NCI-H146 treated with DMSO at 0.1 percent for 48 hours (cell line): ENCODE results near the gene MATN4.

Experiments
- DNase-seq: peaks from one replicate; lab custom pipeline; 2025; ENCODE audit not compliant: unreplicated experiment; lab: John Stamatoyannopoulos, UW

The MATN4 gene

DNA sequence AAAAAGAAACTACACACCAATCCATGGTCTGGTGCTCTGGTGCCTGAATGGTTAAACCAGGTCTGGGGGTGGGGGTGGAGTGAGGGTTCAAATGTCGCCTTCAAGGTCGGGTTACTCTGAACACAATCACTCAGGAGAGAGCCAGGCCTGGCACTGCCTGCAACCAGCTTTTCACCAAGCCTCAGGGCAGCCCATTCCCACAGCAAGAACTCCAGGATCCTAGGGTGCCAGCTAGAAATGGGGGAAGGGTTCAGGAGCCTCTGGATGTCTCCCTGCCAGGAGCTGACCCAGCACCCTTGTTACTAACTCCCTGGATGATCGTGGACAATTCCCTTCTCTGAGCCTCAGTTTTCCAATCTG lies 33.5 kb upstream of the MATN4 start:
- DNase-seq: no peak

DNA sequence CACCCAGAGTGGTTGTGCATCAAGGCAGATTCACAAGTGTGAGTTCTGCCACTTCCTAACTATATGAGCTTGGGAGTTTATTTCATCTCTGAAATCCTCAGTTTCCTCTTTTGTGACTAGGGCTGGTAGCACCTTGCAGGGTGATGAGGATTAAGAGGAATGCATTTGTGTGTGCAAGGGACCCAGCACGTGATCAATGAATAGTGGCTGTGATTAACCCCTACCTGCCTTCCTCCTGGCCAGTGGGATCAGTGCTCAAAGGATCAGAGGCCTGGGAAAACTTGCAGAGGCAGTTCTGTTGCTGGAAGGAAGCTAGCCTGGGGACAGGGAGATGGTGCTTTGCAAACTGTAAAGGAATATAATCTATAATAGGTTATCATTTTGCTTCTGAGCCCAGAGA lies 32.9 kb upstream of the MATN4 start:
- no peak for DNase-seq

DNA sequence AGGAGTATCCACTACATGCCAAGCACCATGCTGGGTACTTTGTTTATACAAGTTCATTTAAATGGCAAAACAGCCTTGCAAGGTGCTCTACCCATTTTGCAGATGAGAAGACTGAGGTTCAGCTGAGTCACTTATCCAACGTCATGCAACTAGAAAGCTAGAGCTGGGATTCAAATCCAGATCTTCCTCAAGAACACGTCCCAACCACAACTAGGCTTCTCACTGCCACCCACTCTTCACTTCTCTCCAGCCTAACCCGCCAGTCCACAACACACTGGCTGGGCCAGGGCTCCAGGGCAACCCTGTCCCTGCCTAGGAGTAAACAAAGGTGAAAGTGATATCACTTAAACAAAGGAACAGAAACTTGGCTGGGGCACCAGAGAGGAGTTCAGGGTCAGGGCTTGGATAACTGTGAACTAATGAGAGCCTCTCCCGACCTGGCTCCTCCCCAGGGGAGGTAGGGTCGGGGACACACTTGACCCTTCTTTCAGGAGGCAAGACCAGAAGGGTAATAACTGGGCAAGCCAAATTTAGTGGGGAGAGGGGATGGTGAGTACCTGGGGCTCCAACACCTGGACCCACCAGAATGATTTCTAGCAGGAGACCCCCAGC lies 32.2 kb upstream of the MATN4 start:
- no peak for DNase-seq

DNA sequence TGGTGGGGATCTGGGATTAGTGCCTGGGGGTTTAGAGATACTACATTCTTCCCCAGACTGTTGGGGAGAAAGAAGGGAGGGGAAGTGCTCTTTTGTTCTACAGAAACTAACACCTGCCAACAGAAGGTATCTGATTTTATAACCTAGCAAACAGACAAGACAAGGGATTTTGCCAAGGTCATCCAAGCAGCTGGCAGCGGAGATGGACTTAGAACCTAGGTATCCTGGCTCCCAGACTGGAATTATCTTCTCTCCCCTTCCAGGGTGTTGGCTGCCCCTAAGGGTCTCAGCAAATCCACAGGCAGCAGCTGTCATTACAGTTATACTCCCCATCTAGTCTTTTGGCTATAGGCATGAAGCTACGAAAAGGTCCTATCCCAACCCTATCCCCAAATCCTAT lies 31.7 kb upstream of the MATN4 start:
- peak; percentile 78 for DNase-seq

DNA sequence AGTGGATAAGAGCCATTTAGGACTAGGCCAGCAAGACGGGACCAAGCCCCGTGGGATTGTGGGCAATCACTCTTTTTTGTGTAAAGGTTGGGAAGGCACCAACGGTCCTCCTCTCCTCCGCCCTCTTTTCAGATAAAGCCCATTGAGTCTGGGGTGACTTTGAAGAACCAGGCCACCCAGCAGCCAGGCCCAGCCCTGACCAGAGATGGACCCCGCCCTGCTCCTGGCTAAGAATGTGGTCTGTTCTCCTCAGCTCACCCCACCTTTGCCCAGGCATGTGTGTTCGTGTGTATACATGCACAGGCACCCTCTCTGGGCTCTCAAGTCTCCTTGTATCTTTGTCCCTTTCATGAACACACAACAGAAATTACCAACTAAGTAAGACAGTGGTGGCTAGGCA lies 31.0 kb upstream of the MATN4 start:
- no peak for DNase-seq

DNA sequence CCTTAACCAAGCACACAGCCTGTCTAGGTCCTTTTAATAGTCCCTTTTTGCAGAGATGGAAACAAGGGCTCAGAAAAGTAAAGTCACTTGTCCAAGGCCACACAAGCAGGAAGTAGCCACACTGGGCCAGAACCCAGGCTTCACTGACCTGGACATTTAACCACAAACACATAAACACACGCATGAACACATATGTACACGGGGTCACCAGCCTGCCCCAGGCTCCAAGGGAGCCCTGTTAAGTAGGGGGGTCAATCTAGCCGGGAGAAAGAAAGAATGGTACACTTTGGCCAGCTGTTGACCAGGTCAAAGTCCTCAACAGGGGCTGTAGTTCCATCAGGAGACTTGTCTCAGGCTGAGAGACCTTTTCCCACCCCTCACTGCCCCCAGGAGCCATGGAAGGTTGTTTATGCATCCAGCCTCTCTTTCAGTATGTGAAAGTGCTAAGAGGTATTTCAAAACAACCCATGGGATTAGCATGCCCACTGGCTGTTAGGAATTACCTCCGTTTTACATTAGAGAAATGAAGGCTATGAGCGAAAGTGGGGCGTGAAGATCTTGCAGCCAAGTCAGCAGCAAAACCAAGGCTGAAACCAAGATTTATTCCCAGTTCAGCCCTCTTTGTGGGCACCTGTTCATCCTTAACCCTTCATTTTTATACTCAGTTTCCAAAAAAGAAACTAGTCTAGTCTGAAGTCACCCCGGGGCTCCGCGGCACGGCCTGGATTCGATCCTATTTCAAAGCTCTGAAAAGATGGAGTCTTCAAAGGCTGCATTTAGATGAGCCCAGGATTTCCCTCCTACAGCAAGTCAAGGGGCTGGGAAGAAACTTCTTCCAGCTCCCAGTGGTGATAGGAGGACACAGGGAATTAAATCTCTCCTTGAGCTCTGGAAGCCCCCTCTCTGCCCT lies 30.3 kb upstream of the MATN4 start:
- DNase-seq: no peak

DNA sequence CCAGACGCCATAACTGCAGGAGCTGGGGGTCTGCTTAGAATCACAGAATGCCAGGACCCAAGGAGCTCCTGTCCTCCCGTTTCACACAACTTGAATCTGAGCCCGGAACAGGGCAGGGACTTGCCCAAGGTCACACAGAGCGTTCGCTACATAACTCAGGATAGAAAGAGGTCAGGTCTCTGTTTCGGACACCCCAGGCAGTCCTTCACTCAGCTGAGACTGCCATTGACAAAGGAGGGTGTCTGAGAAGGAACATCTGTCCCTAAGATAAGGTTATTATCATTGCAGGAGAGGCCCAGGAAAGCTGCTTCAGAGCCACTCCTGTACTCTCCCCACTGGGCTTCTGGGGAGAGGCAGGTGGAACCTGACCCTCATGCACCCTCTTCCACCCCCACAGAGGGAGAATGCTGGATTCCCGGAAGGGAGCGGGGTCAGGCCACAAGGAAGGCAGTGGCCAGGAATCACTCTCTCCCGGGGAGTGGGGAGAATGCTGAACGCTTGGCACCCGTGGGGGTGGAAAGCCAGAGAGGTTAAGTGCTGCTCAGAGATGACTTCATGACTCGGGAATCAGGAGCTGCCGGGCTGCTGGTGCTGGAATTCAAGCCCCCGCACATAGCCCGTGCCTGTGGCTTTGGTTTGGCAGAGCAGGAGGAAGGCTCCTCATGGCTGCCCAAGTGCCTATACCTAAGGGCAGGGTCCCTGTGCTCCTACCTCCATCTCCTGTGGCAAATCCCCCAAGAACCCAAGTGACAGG lies 29.4 kb upstream of the MATN4 start:
- no peak for DNase-seq

DNA sequence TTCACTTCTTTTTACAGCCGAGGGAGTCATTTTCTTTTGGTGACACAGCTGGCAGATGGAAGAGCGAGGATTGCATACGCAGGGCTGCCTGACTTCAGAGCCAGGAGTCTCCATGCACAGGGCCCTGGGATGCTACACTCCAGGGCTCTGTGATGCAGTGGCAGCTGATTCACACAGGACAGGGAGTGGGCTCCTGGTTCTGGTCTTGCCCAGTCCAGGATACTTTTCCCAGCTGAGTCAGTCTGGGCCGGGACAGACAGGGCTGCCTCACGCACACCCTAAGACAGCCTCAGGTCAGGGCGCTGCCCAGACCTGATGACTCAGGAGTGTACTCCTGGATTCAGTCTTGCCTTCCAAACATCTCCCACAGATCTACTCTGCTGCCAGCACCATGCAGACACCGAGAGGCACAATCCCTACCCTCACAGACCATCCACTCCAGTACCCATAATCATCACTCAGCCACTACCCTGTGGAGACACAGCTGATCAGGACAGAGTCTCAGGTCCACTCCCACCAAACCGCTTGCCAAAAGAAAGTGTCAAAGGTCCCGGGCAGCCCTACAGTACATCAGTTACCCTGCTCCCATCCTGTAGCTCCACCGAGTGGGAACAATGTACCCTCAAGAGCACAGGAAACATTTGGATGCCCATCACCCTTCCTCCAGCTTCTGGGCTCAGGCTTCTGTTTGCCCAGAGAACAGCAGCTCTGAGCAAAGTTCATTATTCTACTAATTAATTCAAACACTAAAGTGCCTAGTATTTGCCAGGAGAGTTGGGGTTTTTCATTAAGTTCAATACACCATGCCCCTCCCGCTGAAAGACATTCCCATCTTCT lies 28.6 kb upstream of the MATN4 start:
- no peak for DNase-seq

DNA sequence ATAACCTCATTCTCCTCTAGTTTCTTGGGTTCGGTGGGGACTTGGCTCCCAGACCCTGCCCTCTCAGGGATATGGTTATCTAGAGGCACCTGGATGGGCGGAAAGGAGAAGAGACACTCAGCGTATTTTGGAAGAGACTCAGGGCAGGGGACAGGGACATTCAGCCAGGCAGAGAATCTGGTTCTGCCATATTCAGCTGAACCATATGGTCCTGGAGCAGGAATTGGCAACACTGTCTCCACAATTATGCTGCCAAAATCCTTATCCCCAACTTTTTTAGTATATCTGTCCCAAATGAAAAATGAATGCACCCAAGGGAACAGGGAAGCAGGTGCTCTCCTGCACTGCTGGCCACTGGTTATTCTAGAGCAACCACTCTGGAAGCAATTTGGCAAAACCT lies 22.4 kb upstream of the MATN4 start:
- DNase-seq: no peak

DNA sequence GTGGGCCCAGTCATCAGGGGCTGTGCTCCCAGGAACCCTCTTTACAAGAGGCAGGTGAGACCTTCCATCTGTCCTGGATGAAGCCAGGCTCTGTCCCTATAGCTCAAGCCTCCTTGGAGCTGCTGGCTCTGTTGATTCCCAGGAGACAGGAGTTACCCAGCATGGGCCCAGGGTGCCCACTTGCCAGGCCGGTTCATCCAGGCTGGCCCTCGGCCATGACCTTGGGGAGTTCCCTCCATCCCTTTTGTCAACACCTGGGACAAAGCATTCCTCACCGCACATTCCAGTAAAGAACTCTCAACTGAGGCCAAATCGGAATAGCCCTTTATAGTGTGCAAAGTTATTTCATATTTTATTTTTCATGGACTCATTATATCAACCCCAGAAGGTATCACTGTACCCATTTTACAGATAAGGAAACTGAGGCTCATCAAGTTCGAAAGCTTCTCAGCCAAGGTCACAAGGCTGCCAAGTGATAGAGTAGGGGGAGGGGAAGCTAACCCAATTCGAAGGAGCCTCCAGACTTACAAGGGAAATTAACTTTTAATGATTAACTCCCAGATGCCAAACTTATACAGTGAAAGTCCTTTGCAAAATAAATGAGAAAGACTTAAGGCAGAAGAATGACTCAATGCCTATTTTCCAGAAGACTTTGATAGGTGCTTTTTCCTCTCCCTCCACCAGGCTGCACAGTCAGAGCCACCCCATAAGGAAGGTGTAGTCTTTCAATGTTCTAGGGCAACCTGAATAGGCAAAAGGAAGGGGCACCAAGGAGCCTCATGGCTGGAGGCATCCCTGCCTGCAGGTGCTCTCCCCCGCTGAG lies 21.6 kb upstream of the MATN4 start:
- no peak for DNase-seq

DNA sequence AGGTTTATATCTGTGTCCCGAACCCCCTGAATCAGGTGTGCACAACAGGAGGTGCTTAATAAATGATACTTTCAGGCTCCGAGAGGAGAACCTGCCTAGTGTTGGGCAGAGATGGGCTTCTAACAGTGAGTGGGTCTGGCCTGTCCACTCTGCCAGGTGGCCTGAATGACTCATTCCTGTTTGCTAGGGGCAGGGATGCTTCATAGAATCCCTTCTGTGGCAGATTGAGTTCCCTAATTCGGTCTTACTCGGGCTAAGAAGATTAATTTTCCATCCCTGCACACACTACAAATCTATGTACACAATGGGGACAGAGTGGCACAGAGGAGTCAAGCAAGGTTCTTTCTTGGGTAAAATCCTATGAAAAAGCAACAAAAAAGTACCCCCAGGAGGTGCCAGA lies 20.4 kb upstream of the MATN4 start:
- no peak for DNase-seq

DNA sequence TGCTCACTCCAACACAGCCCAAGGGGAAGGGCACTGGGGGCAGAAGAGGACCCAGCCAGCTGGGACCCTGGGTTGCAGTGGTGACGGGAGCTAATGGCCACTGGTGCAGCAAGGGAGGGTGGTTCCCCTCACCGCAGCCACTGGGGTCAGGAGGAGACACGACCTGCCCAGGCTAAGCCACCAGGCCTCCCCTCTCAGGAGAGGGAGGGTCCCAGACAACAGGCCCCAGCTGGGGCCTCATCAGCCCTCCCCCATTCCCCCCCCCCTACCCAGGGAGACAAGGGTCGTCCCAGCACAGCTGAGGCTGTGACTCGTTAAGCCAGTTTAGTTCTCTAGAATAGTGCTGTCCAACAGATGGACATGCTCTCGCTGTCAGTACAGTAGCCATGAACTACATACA lies 17.3 kb upstream of the MATN4 start:
- DNase-seq: no peak

DNA sequence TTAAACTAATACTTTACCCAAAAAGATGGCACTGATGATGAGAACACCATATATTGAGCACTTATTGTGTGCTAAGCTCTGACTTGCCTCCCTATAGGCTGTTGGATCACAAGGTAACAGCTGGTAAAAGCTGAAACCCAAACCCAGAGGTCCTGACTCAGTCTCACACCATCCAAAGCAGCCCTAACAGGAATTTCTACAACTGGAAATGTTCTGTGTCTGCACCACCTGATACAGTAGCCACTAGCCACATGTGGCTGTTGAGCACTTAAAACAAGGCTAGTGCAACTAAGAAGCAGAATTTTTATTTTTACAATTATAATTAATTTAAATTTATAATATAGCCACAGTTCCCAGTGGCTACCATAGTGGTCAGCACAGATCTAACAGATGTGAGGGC lies 15.6 kb upstream of the MATN4 start:
- no peak for DNase-seq

DNA sequence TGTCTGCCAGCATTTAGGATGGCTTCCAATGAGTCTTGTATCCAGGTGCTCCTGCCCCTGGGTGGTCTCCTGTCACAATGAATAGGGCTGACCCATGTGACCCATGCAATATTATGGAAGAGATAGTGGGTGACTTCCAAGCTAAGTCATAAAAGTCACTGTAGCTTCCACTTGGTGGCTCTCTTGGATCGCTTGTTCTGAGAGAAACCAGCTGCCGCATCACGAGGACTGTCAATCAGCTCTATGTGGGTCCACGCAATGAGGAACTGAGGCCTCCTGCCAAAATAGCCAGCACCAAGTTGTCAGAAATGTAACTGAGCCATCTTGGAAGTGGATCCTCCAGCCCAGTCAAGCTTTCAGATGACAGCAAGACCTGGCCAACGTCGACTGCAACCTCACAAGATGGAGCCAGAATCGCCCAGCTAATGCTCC lies 14.9 kb upstream of the MATN4 start:
- DNase-seq: peak; percentile 15

DNA sequence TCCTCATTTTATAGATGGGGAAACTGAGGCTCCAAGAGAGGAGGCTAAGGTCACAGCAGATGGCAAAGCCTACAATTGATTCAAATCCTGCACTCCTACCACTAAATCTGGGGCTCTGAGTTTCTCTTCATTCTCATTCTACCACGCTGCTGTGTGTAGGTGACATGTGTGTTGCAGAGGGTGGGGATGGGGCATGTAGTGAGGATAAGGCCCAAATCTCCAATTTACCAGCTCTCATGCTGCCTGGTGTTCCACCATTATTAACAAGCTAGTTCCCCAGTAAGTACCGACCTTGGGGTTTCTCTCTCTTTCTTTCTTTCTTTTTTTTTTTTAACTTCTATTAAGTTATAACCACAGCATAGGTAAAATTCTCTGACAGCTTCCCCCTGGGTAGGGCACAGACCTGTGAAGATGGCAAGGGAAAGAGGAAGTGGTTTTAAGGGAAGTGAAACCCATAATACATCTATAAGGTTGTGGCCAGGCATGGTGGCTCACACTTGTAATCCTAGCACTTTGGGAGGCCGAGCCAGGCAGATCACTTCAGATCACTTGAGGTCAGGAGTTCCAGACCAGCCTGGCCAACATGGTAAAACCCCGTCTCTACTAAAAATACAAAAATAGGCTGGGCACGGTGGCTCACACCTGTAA lies 13.0 kb upstream of the MATN4 start:
- DNase-seq: no peak

DNA sequence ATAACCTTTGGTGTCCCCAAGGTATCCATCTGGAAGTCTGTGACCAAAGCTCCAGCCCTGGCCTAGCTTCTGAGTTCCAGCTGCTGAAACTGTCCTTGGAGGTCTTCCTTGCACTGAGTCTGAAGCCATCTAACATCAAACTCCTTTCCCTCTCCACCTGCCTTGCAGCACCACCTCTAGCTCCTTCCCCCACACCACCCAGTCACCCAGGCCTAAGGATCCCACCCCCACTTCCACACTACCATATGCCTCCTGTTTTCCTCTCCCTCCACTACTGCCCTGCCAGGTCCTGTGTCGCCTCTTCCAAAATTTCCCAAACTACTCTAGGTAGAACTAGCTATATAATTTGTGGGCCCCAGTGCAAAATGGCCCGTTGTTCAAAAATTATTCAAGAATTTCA lies 10.8 kb upstream of the MATN4 start:
- DNase-seq: no peak

DNA sequence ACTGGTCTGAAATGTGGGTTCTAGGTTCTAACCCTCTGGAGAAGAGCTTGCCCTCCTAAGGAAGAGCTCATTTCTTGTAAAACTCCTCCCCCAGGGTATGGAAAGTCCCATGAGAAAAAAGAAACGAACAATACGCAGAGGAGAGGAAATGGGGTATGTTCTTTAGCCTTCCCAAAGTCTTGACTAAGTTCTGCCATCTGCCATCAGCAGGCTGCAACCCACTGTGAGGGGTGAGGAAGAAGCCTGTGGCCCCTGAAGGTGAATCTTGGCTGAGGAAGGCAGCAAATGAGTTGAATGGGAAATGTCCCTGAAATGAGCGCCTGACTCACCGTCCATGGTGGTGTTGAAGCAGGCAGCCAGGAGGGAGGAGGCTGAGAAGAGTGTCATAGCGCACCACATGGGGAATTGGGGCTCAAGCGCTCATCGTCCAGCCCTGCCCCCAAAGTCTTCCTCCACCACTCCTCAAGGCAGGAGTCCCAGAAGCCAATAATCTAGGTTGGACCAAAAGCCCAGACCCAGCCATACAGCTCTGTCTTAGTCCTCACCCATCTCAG lies 10.4 kb upstream of the MATN4 start:
- no peak for DNase-seq

DNA sequence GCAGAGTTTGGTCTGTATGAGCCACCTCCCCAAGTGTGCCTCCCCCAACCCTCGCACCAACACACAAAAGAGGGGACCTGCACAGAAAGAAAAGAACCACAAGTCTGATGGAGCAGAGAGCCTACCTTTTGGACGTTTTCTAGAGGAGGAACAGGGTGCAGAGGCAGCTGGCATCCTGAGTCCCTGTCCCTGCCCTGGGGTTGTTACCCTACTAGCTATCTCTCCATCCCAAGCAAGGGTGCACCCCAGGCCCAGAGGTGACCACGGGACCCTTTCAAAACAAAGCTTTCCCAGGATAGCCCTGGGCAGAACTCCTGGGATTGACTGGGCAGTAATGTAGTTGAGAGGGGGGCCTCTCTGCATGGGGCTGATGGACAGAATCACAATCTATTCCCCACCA lies 9.7 kb upstream of the MATN4 start:
- no peak for DNase-seq
